GM10248 (cell line): ENCODE data around the gene VIPR2.

Source experiments
- CTCF ChIA-PET: fragments of 300-600 bp; sonication (Branson Sonifier 250); formaldehyde crosslinking; extraction: SDS; loops from one replicate; lab custom pipeline; 2021; ENCODE audit warnings: antibody characterized with exemption; lab: Yijun Ruan, JAX
- POLR2A ChIA-PET: fragments of 350-650 bp; sonication (Branson Sonifier 250); formaldehyde crosslinking; extraction: SDS; loops from one replicate; lab custom pipeline; 2020; ENCODE audit warnings: antibody characterized with exemption; lab: Yijun Ruan, JAX
- DNase-seq: peaks from one replicate; pipeline ENCODE4 v3.0.0; 2012; ENCODE audit errors: extremely low spot score
- CTCF ChIP-seq: IDR thresholded peaks from 2 replicates; pipeline ENCODE4 v1.5.1; 2012; ENCODE audit warnings: mild to moderate bottlenecking, low read depth; ENCODE audit errors: extremely low read depth, missing control alignments, control extremely low read depth

Gene VIPR2

GRCh38 chr7:159064816-159065510 lies 79.7 kb downstream of the VIPR2 start:
- POLR2A ChIA-PET: no interaction called here

GRCh38 chr7:159064121-159064815 lies 80.4 kb downstream of the VIPR2 start:
- no peak for TF ChIP-seq CTCF
- DNase-seq: no peak
- POLR2A ChIA-PET: no interaction called here
- CTCF ChIA-PET: no interaction called here

More at GRCh38 chr7:159064816-159065510, 79.7 kb downstream of the VIPR2 start:
- no peak for TF ChIP-seq CTCF
- DNase-seq: no peak
- CTCF ChIA-PET: no interaction called here

- POLR2A ChIA-PET: no interaction called here
- CTCF ChIA-PET: interaction anchor here (1.0 kb wide), 1 partner anchor 15 kb away, joined by 3 read pairs; no protein-coding TSS in a partner anchor
- TF ChIP-seq CTCF: no peak
- no peak for DNase-seq
Observed at GRCh38 chr7:159063046-159063840, 81.4 kb downstream of the VIPR2 start.

- TF ChIP-seq CTCF: no peak
- CTCF ChIA-PET: interaction anchor here (1.0 kb wide), 1 partner anchor 14 kb away, joined by 3 read pairs; no protein-coding TSS in a partner anchor
- POLR2A ChIA-PET: no interaction called here
- DNase-seq: no peak
Observed at GRCh38 chr7:159062569-159062968, 82.1 kb downstream of the VIPR2 start.

GRCh38 chr7:159061674-159062212 lies 82.9 kb downstream of the VIPR2 start:
- CTCF ChIA-PET: interaction anchor here (1.0 kb wide), 1 partner anchor 13 kb away, joined by 3 read pairs; no protein-coding TSS in a partner anchor
- POLR2A ChIA-PET: no interaction called here
- DNase-seq: no peak
- TF ChIP-seq CTCF: no peak

GRCh38 chr7:159061209-159061608 lies 83.5 kb downstream of the VIPR2 start:
- DNase-seq: no peak
- no peak for TF ChIP-seq CTCF
- ChIA-PET CTCF (no interaction called here), POLR2A (no interaction called here)
